Inferior parietal cortex (tissue), 1 donor: ENCODE results near the gene CAV2.
A peak's percentile ranks its signal among the peaks of the same experiment; 100 is the strongest.

Experiments used
- DNase-seq: peaks from one replicate; pipeline ENCODE4 v3.0.0-alpha.2; 2016; ENCODE audit errors: extremely low spot score

Gene CAV2

DNA sequence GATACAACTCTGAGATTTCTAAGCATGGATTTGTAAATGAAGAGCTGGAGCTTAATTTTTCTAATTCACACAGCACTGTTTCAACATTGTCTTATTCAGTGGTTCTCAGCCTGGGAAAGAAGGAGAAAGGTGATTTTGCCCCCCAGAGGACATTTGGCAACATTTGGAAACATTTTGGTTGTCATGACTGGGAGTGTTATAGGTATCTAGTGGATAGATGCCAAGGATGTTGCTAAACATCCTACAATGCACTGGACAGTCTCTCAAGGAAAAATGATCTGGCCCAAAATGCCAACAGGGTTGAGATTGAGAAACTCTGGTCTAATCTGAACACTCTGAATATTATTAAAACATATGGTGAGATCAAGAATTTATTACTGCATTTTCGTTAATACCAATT lies 3.8 kb upstream of the CAV2 start:
- no peak for DNase-seq

DNA sequence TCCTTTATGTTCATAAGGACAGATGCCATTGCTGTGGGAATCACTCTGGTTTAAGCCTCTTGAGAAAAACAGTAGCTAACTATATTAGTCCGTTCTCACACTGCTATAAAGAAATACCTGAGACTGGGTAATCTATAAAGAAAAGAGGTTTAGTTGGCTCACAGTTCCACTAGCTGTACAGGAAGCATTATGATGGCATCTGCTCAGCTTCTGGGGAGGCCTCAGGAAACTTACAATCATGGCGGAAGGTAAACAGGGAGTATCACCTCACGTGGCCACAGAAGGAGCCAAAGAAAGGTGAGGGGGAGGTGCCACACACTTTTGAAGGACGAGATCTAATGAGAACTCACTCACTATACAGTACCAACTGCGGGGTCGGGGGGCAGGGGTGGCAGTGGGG lies 2.9 kb upstream of the CAV2 start:
- DNase-seq, result no peak

DNA sequence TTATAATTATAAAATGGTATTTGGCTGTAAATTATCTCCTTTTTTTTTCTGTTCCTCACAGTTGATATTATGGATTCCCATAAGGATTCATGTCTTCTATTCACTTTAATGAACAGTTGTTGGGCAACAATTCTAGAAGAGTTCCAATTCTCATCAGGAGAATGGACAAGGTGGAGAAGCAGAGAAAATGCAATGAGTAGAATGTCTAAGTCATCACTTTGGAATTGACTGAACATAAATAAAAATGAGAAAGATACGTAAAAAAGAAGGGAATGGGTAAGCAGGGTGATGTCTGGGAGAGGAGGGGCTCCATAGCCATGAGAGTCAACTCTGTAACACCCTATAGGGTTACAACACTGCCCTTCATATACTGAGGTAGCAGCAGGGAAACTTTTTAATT lies 1.8 kb upstream of the CAV2 start:
- no peak for DNase-seq

DNA sequence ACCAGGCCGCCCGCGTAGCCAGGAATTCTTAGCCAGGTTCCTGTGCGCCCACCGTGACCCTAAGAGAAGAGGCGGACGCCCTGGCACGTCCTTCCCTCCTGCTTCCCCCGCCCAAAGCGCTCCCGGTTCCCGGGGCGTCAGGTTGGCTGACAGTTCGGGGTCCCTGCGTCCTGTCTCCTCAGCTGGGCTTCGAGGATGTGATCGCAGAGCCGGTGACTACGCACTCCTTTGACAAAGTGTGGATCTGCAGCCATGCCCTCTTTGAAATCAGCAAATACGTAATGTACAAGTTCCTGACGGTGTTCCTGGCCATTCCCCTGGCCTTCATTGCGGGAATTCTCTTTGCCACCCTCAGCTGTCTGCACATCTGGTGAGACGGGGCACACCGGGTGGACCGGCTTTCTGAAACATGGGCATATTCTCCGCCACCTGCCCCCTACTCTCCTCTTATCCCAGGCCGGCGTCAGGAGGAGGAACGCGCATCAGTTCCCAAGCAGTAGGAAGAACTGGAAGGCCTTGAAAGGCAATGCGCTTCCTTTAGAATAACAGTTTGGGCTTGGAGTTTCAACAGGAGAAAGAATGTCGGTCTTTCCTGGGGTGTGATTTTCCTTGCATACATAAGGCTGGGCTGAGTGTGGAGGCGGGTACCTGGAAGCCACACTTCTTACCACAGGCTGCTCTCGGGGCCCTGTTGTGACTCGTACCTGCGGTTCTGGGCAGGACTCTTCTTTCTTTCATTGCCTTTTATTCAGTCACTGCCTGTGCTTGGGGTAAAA lies 728 bp downstream of the CAV2 start:
- no peak for DNase-seq

DNA sequence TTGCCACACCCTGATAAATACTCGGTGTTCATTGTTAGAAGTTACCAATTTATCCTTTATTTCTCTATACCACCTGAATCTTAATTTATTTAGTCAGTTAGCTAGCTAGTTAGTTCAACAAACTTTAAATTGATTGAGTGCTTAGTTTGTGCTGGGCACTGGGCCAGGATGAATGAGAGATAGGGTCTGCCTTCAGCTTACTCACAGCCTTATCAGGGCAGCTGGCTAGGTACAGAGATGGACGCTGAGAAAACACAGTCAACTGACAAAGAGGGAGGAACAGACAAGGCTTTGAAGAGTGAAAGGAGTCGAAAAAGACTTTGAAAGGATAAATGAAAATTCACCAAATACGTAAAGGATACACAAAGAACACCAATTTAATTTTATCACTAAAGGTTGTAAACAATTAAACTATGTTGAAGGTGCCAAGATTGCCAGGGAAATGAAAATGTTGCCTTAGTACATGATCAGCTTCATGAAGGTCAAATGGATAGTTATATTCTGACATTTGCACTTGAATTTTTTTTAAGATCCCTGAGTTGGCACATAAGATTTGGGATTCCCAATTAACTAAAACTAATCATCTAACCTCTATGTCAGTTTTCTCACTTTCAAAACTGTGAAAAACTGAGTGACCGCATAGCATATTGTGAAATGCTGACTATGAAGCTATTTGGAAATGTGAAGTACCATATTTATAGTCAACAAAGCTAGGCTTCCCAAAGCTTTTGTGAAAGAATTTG lies 2.1 kb downstream of the CAV2 start:
- no peak for DNase-seq

DNA sequence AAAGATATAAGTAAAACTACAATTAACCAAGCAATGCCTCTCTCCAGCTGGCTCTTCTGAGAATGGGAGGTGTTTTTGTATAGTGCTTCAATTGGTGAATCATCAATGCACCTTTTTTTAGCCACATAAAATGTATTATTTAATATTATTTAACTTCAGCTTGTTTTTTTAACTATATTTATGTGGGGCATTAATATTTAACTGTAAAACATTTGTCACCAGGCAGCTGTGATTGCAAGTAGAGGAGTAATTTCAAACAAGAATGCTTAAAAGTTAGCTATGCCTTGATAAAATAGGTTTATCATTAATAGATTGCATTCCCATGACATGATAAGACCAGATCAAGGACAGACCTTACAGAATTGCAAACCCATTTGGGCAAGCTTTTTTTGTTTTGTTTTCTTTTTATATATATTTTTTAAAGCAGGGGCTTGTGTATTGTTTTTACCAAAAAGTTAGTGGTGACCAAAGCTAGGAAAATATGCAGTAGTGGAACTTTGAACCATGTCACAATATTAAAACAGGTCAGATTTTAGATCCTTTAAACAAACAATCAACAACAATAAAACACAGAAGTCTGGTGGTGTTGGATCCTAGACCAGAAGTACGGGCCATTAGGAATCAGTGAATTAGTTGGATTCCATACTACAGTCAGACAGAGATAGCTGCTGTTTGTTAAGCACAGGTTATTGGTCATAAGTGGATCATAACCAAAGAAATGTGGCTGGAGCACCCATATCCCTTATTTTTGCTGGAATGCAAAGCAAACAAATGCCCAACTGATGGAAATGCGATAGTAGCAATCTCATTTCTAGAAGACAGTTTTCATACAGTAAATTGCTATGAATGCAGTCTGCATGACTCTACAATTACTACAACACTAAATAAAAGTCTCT lies 2.9 kb downstream of the CAV2 start:
- no peak for DNase-seq

DNA sequence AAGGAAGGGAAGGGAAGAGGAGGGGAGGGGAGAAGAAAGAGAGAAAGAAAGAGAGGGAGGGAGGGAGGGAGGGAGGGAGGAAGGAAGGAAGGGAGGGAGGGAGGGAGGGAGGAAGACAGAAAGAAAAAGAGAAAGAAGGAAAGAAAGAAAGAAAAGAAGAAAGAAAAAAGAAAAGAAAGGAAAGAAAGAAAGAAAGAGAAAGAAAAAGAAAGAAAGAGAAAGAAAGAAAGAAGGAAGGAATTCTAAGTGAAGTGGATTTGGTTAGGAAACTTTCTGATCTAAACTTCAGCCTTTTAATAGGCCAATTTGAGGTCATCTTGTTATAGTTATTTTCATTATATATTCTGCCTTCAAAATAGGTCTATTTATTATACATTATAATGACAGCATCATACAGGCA lies 4.3 kb downstream of the CAV2 start:
- no peak for DNase-seq

DNA sequence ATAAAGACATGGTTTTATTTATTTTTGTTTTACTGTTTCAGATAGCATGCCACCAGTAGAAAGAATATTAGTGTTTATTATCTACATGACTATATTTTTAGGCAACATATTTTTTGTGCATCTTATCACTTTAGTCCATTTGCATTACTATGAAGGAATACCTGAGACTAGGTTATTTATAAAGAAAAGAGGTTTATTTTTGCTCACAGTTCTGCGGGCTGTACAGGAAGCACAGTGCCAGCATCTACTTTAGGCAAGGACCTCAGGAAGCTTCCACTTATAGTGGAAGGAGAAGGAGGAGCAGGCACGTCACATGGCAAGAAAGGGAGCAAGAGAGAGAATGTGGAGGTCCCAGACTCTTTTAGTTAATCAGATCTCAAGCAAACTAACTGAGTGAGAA lies 5.7 kb downstream of the CAV2 start:
- DNase-seq, result no peak

DNA sequence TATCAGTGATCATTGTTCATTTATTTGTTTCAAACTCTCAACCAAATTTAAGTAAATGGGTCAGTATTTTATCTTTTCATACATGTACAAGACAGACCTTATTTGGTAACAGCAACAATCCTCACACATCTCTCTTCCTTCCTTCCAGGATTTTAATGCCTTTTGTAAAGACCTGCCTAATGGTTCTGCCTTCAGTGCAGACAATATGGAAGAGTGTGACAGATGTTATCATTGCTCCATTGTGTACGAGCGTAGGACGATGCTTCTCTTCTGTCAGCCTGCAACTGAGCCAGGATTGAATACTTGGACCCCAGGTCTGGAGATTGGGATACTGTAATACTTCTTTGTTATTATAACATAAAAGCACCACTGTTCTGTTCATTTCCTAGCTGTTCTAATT lies 6.3 kb downstream of the CAV2 start:
- DNase-seq, result no peak

DNA sequence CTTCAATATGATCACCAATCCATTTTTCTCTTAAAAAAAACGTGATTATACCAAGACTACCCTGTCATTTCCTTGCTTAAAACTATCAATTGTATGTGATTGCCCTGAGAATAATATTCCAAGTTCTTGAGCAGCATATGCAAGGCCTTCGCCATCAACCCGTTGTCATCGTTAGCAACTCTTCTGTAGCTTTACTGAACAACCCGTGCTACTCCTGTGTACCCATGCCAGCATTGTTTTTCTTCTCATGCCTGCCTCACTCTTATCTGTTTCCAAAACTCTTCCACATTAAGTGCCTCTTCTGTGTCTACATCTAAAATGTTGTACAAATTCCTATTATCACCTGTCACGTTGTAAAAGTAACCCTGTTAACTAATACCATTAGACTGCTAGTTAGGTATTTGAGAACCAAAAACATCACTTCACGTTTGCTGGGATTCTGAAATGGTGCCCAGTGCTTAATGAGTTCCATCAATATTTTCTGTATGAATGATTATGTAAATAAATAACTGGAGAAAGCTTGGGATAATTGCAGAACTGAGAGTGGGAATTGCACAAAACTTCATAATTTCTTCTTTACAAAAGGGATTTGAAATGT lies 10.5 kb downstream of the CAV2 start:
- DNase-seq, result no peak

DNA sequence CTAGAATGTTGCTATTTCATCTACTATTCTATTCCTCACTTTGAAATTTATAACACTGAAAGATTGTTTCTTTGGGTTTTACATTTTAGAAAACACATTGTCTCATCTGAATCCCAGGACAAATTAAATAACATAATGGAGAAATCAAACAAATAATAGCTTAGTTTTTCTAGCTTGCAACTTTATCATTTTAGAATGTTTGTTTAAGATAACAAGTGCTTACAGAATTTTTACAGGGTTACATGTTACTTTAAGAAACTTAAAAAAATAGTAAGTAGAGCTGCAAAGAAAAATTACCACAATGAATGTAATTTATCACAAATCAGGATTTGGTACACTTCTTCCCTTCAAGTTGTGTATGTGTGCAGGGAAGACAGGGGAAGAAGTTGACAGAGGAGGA lies 11.3 kb downstream of the CAV2 start:
- DNase-seq, result no peak

DNA sequence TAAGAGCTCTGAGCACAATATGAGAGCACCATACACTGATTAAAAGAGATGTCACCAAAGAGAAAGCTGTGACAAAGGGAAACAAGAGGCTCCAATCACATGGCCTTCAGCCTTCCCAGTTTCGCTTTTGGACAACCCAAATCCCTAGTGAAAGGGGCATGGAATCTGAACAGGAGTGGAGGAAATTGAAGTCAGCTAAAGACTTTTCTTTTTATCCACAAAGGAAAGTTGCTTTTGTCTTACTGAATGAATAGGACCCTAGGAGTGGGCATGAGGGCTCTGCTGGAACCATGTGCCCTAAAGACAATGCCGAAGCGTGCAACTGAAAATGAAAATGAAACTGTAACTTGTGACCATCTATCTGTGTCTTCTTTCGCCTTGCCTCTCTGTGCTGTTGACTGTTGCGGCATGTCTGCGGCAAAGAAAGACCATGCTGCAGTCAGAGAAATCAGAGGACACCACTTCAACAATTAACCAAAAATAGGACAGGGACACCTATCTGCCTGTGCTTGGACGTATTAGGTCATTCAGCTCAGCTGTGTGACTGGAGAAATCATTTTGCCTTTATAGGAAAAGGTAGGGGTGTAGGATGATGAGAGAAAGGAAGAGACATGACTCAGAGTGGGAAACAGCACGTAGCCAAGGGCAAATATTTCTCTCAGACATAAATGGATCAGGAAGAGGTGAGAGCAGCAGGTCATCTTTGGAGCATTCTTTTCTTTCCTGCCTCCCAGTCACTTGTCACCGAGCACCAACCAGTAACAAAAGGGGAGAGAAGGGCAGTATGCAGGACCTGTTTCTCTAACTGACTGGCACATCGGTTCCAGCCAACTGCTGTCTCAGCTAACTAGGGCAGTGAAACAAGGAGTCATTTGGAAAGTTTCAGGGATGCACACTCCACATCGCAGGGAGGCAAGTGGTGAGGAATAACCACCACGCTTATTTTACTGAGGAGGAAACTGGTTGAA lies 12.3 kb downstream of the CAV2 start:
- peak; percentile 29 for DNase-seq

DNA sequence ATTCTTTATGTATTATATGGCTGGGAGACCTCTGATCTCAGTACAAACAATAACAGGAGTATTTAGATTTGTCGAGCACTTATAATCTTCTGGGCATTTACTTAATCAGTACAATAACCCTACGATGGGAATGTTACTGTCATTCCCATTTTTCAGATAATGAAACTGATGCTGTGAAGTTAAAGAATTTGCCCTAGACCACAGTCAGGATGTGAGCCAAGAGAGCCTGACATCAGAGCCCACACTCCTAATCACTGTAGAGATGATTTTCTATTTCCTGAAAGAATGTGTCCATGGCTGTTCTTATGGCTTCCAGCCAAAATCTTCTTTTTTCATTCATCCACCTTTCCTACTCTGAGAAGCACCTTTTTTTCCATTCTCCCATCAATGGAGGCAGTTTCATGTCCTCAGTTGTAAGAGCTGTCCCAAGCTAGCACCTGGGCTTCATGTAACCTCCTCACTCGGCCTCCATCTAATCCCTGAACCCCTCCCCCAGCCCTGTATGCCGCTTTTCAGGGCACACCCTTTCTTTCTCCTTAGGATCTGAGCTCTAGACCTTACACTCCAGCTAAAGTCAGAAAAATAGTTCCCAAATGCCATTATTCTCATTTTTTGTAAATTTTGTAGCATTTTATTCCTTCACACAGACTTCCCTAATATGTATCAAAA lies 13.1 kb downstream of the CAV2 start:
- DNase-seq, result no peak

DNA sequence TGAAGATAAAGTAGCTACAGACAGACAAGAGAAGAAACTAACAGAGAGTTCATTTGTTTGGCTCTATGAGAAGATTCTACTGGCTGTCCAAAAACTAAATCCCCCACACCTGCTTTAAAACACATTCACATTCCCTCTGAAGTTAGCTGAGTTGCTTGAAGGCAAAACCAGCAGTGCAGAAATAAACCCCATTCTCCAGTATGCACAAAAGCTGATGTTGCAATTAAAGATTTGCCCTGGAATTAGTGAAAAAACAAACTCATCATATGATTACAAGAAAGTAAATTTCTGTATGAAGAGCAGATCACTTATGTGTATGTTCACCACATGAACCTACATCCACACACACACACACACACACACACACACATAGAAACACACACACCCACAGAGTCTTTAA lies 16.0 kb downstream of the CAV2 start:
- no peak for DNase-seq

DNA sequence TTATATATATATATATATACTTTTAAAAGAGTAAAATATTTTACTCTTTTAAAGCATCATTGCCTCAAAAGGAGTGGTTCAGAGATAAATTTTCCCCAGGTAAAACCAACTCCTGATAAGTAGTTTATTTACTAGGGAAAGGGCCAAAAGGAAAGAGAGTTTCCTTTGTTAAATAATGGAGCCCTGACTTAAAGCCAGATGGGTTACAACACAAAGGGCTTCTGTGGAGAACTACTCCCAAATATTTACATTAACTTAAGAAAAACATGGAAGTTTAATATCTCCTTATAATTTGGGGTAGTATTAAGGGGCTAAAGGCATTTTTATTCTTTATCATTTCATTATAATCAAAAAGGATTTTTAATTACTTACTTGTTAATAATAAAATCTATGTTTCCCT lies 16.8 kb downstream of the CAV2 start:
- DNase-seq, result no peak

DNA sequence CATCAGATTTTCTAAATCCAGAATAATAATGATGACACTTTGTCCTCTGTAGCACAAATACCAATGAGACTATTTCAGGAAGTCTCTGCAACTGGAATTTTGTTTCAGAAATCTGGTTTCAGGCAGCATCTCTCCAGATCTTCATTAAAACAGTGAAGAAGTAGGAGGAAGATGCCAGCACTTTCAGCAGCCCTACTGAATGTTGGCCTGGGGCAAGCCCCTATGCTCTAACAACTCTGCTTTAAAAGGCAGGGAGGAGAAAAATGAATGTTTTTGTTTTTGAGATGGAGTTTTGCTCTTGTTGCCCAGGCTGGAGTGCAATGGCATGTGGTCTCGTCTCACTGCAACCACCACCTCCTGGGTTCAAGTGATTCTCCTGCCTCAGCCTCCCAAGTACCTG lies 18.1 kb downstream of the CAV2 start:
- DNase-seq, result no peak

DNA sequence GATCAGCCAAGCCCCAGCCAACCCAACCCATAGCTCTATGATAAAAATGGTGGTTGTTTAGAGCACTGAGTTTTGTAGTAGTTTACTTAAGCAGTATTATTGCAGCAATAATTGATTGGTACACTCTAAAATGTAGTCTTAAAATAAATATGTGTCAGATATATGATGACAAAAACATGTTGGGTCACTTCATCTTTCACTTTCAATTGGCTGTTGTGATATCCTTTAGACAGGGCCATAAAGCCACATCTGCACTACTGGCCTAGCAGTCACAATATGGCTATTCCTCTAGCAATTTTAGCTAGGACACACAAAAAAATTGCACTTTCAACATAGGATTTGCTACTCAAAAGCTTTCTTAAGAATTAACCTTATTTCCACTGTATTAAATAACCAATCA lies 19.4 kb downstream of the CAV2 start:
- DNase-seq, result no peak

DNA sequence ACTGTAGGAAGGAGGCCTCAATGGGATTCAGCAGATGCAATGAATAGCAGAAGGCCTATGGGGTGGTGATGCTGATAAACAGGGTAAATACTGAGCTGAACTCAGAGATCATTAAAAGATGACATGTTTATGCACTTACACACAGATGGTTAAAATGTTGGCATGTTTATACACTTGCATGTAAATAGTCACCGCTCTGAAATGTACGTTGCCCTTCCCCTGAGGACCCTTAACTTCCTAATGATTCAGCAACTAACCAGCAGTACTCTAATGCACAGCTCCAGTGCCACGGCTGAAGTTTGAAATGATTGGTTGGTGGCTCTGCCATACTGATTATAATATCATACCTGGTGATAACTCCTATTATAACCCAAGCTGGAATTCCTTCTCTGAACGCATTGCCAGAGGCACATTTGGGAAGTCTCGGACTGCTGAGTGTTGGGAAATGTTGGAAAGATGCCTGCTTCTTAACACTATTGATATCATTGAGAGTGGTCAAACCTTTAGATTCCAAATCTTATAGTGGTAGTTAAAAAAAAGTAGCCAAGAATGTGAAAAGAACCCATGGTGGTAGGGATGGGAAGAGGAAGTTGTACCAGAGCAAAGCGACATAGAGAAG lies 21.6 kb downstream of the CAV2 start:
- no peak for DNase-seq

DNA sequence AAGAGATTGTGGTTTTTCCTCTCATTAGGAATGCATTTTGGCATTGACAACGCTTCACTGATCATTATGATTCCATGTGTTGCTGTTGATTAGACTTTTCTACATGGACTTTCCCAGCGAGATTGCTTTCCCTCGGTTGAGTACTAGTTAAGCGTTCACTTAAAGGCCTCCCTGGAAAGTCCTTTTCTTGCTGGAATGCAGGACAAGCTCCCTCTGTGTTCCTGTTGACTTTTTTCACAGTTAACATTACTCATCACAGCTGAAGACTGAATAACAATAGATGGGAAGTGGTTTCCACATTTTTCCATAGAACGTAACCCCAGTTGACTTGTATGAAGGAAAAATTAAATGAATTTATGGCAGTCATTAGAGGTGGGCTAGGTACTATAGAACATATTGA lies 22.7 kb downstream of the CAV2 start:
- no peak for DNase-seq

DNA sequence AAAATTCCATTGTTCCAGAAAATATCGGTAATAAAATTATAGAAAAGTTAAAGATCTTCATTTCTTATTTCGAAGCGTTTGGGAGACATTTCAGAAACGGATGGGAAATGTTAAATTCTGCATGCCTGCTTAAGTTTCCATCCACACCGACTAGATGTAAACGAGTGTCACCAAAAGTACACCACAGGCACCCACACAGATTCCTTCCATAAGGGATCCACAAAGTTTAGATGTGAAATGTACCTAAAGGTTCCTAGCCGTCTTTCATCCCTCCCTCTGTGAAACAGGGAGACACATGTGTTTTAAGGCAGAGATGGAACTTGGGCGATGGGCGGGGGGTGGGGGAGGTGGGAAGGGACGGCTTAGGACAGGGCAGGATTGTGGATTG lies 24.7 kb downstream of the CAV2 start:
- DNase-seq, result no peak
